A549 (cell line): Measurements from ENCODE around the gene SCUBE3. TPM values are rescaled to one million over a fixed set of nuclear protein-coding genes. Genes with fewer than 3 reads are reported as not detected.

Experiments used
- ATAC-seq, 2 experiments: fragments of 200-7000 bp in 1 of 2; fragments of >200 bp in 1 of 2; cut with Nextera tagmentation in 1 of 2; cut with Tn5 transposase in 1 of 2; 3 replicates each; pipeline versions ENCODE4 v1.8.0 to v1.9.1; 2018 to 2020; ENCODE audit warnings: mild to moderate bottlenecking in 1 of 2, moderate library complexity in 1 of 2
- CTCF ChIA-PET: fragments of 300-600 bp; sonication (Branson Sonifier 250); formaldehyde crosslinking; extraction: SDS; loops from one replicate; lab custom pipeline; 2021; ENCODE audit warnings: antibody characterized with exemption, inconsistent platforms; lab: Yijun Ruan, JAX
- POLR2A ChIA-PET: fragments of 350-600 bp; formaldehyde crosslinking; extraction: SDS; loops from one replicate; lab custom pipeline; 2021; ENCODE audit warnings: antibody characterized with exemption, inconsistent platforms; lab: Yijun Ruan, JAX
- DNase-seq, 2 experiments: peaks; one replicate each; pipeline versions ENCODE4 v3.0.0 to v3.0.0-alpha.2; 2011 to 2016; ENCODE audit warnings: low read depth in 1 of 2, low spot score in 1 of 2
- FAIRE-seq: peaks from 2 replicates; lab custom pipeline; 2011; peaks lifted over from hg19 to GRCh38; lab: Jason Lieb, UNC
- H3K27ac ChIP-seq, 2 experiments: fragments of >200 bp; sonication (Bioruptor Twin); formaldehyde crosslinking; 3 replicates each; pipeline ENCODE4 v1.5.1; 2016 to 2017
- H3K4me1 ChIP-seq: fragments of >200 bp; sonication (Bioruptor Twin); formaldehyde crosslinking; 3 replicates; pipeline ENCODE4 v1.6.1; 2016
- H3K4me2 ChIP-seq: fragments of >200 bp; sonication (Bioruptor Twin); formaldehyde crosslinking; 3 replicates; pipeline ENCODE4 v1.6.1; 2016
- H3K4me3 ChIP-seq: fragments of >200 bp; sonication (Bioruptor Twin); formaldehyde crosslinking; 3 replicates; pipeline ENCODE4 v1.5.1; 2016
- H3K9me3 ChIP-seq: fragments of >200 bp; sonication (Bioruptor Twin); formaldehyde crosslinking; 3 replicates; pipeline ENCODE4 v1.6.1; 2016
- CBX2 ChIP-seq: fragments of 200-600 bp; sonication (generic); IDR thresholded peaks from 2 replicates; pipeline ENCODE4 v1.6.1; 2016; ENCODE audit warnings: low read depth, mild to moderate bottlenecking, borderline replicate concordance
- EHF ChIP-seq: fragments of 250-450 bp; sonication (Bioruptor Pico); IDR thresholded peaks from 2 replicates; pipeline ENCODE4 v1.5.0; 2020; ENCODE audit warnings: mild to moderate bottlenecking
- EP300 ChIP-seq, 2 experiments: fragments of >200 bp; sonication (Bioruptor Twin); formaldehyde crosslinking; IDR thresholded peaks; 2 replicates in 1 of 2; 3 replicates in 1 of 2; pipeline ENCODE4 v1.6.1; 2016 to 2017
- HDAC2 ChIP-seq: fragments of 200-600 bp; sonication (generic); IDR thresholded peaks from 2 replicates; pipeline ENCODE4 v1.6.1; 2016
- HEYL ChIP-seq: fragments of 250-450 bp; sonication (Bioruptor Pico); IDR thresholded peaks from 2 replicates; pipeline ENCODE4 v1.8.0; 2021; ENCODE audit warnings: mild to moderate bottlenecking, moderate library complexity
- HOXA7 ChIP-seq: fragments of 250-450 bp; sonication (Bioruptor Pico); IDR thresholded peaks from 2 replicates; pipeline ENCODE4 v1.5.0; 2020; ENCODE audit warnings: mild to moderate bottlenecking, moderate library complexity
- HOXB13 ChIP-seq: fragments of 250-450 bp; sonication (Bioruptor Pico); IDR thresholded peaks from 2 replicates; pipeline ENCODE4 v1.5.0; 2020; ENCODE audit warnings: low read depth, mild to moderate bottlenecking, moderate library complexity
- JUNB ChIP-seq: fragments of >200 bp; sonication (Bioruptor Twin); formaldehyde crosslinking; IDR thresholded peaks from 2 replicates; pipeline ENCODE4 v1.6.1; 2016
- KDM1A ChIP-seq: fragments of 200-600 bp; sonication (generic); IDR thresholded peaks from 2 replicates; pipeline ENCODE4 v1.6.1; 2016; ENCODE audit warnings: low read depth, mild to moderate bottlenecking
- KDM5A ChIP-seq: fragments of 200-600 bp; sonication (generic); IDR thresholded peaks from 2 replicates; pipeline ENCODE4 v1.6.1; 2016; ENCODE audit warnings: antibody characterized with exemption, mild to moderate bottlenecking
- MAZ ChIP-seq: fragments of 150-350 bp; IDR thresholded peaks from 2 replicates; pipeline ENCODE4 v1.6.1; 2014; ENCODE audit warnings: antibody characterized with exemption, low read depth, low read length, borderline replicate concordance
- NR3C1 ChIP-seq: fragments of >200 bp; sonication (Bioruptor Twin); formaldehyde crosslinking; IDR thresholded peaks from 3 replicates; pipeline ENCODE4 v1.6.1; 2017
- POLR2A ChIP-seq: IDR thresholded peaks from 2 replicates; pipeline ENCODE4 v1.6.1; 2012; ENCODE audit warnings: mild to moderate bottlenecking, low read length
- RARB ChIP-seq: fragments of 250-450 bp; sonication (Bioruptor Pico); IDR thresholded peaks from 2 replicates; pipeline ENCODE4 v1.8.0; 2021; ENCODE audit warnings: mild to moderate bottlenecking, moderate library complexity
- RNF2 ChIP-seq: fragments of 200-600 bp; sonication (generic); IDR thresholded peaks from 2 replicates; pipeline ENCODE4 v1.6.1; 2016; ENCODE audit warnings: low read depth, mild to moderate bottlenecking, antibody characterized with exemption, moderate library complexity, borderline replicate concordance
- SREBF2 ChIP-seq: fragments of 450-650 bp; IDR thresholded peaks from 2 replicates; pipeline ENCODE4 v1.6.1; 2014; ENCODE audit warnings: mild to moderate bottlenecking, moderate library complexity
- ZFP36 ChIP-seq: fragments of 450-650 bp; IDR thresholded peaks from 2 replicates; pipeline ENCODE4 v1.6.1; 2014; ENCODE audit warnings: borderline replicate concordance; ENCODE audit not compliant: partially characterized antibody
- WGBS: methylation state at CpG from one replicate; pipeline ENCODE4 v1.1.6; 2017; ENCODE audit errors: missing lambda C conversion rate; 5-methylcytosine and 5-hydroxymethylcytosine counted together
- polyA plus RNA-seq, 4 experiments: library from polyadenylated mRNA; depleted of rRNA in 3 of 4; stranded (reverse); fragments of >200 nt; fragmentation: RNase III in 1 of 4; extraction: RNeasy Plus Mini Kit Qiagen cat#74134 plus additional on column Dnase treatment in 1 of 4; gene quantifications; 2 replicates in 3 of 4; 3 replicates in 1 of 4; pipeline ENCODE4 v1.2.3, GENCODE V29; 2011 to 2017
- TF ChIP-seq, protein P1 (sequence below): fragments of >200 bp; sonication (Bioruptor Twin); formaldehyde crosslinking; IDR thresholded peaks from 3 replicates; pipeline ENCODE4 v1.6.1; 2016
- TF ChIP-seq, protein P2 (sequence below): fragments of 200-600 bp; sonication (generic); IDR thresholded peaks from 2 replicates; pipeline ENCODE4 v1.6.1; 2016; ENCODE audit warnings: antibody characterized with exemption, mild to moderate bottlenecking, moderate library complexity
- TF ChIP-seq, protein P3 (sequence below): IDR thresholded peaks from 2 replicates; pipeline ENCODE4 v1.6.1; 2012
- TF ChIP-seq, protein P4 (sequence below): fragments of 250-450 bp; sonication (Bioruptor Pico); IDR thresholded peaks from 2 replicates; pipeline ENCODE4 v1.5.0; 2021; ENCODE audit warnings: mild to moderate bottlenecking, moderate library complexity, borderline replicate concordance
- TF ChIP-seq, protein P5 (sequence below): fragments of >200 bp; sonication (Bioruptor Twin); formaldehyde crosslinking; IDR thresholded peaks from 3 replicates; pipeline ENCODE4 v1.5.1; 2016
- TF ChIP-seq, protein P6 (sequence below): IDR thresholded peaks from 2 replicates; pipeline ENCODE4 v1.6.1; 2012
- TF ChIP-seq, protein P7 (sequence below): fragments of 150-350 bp; IDR thresholded peaks from 2 replicates; pipeline ENCODE4 v1.6.1; 2014; ENCODE audit warnings: low read depth, mild to moderate bottlenecking, low read length

SCUBE3 gene
- polyA plus RNA-seq, 2 of the 4 experiments (the other 2 are of a cell fraction), result 0.06 to 0.13 TPM

DNA sequence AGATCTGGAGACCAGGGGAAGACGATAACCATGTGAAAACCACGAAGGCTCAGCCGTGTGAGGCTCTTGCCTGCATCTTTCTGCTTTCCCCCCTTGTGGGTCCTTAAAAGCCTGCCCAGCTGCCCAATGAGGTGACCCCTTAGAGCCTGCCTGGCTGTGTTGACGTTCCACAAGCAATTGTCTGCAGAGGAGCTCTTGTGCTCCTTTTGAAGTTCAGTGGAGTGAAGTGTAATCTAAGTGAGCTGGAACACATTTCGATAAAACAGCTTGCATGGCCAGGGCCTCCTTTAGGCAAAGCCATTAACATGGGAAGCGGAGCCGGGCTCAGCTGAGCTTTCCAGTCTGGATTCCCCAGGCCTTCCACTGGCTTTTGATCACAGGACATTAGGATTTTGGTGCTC lies 45.3 kb upstream of the SCUBE3 start (continued):
- TF ChIP-seq, protein P1, sequence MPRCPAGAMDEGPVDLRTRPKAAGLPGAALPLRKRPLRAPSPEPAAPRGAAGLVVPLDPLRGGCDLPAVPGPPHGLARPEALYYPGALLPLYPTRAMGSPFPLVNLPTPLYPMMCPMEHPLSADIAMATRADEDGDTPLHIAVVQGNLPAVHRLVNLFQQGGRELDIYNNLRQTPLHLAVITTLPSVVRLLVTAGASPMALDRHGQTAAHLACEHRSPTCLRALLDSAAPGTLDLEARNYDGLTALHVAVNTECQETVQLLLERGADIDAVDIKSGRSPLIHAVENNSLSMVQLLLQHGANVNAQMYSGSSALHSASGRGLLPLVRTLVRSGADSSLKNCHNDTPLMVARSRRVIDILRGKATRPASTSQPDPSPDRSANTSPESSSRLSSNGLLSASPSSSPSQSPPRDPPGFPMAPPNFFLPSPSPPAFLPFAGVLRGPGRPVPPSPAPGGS, result no peak
- TF ChIP-seq ZFP36 (no peak), JUNB (no peak)

DNA sequence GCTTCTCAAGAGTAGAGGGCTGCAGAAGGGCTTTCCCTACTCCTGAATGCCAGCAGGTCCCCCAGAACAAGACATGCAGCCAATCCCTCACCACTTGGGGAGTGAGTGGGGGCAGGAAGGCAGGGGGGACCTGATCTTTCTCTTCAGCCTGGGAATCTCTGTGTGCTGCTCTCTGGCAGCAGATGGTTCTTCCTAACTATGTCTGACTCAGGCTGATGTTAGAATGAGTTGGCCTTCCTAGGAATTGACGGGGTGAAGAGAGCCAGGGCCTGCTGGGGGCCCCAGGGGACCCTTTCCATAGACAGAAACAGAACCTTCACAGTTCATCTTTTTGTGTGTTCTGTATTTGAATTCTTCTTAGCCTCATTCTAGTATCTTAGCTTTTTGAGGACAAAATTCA lies 43.6 kb upstream of the SCUBE3 start:
- Histone ChIP-seq H3K4me2 (no peak overlapping the region), H3K4me3 (no peak overlapping the region), H3K4me1 (peaks cover 19% of the 10 kb centered on the region), H3K27ac (no peak overlapping the region), H3K9me3 (no peaks in the 10 kb centered on the region)
- ATAC-seq, result no peak
- 46% methylated on average over 1 of the region's 1 CpG for WGBS
- no peak for FAIRE-seq
- ChIA-PET CTCF (no interaction called here), POLR2A (no interaction called here)
- TF ChIP-seq RARB (CRISPR knock-in tag), result no peak
- no peak for TF ChIP-seq HDAC2
- TF ChIP-seq, protein P2, sequence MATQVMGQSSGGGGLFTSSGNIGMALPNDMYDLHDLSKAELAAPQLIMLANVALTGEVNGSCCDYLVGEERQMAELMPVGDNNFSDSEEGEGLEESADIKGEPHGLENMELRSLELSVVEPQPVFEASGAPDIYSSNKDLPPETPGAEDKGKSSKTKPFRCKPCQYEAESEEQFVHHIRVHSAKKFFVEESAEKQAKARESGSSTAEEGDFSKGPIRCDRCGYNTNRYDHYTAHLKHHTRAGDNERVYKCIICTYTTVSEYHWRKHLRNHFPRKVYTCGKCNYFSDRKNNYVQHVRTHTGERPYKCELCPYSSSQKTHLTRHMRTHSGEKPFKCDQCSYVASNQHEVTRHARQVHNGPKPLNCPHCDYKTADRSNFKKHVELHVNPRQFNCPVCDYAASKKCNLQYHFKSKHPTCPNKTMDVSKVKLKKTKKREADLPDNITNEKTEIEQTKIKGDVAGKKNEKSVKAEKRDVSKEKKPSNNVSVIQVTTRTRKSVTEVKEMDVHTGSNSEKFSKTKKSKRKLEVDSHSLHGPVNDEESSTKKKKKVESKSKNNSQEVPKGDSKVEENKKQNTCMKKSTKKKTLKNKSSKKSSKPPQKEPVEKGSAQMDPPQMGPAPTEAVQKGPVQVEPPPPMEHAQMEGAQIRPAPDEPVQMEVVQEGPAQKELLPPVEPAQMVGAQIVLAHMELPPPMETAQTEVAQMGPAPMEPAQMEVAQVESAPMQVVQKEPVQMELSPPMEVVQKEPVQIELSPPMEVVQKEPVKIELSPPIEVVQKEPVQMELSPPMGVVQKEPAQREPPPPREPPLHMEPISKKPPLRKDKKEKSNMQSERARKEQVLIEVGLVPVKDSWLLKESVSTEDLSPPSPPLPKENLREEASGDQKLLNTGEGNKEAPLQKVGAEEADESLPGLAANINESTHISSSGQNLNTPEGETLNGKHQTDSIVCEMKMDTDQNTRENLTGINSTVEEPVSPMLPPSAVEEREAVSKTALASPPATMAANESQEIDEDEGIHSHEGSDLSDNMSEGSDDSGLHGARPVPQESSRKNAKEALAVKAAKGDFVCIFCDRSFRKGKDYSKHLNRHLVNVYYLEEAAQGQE, result no peak
- TF ChIP-seq EP300 (IDR thresholded peaks at IDR 0.05), result no peak
- TF ChIP-seq, protein P3, sequence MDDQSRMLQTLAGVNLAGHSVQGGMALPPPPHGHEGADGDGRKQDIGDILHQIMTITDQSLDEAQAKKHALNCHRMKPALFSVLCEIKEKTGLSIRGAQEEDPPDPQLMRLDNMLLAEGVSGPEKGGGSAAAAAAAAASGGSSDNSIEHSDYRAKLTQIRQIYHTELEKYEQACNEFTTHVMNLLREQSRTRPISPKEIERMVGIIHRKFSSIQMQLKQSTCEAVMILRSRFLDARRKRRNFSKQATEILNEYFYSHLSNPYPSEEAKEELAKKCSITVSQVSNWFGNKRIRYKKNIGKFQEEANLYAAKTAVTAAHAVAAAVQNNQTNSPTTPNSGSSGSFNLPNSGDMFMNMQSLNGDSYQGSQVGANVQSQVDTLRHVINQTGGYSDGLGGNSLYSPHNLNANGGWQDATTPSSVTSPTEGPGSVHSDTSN, result no peak
- TF ChIP-seq NR3C1, result no peak
- TF ChIP-seq HOXA7 (CRISPR knock-in tag), result no peak
- TF ChIP-seq SREBF2, result no peak
- no peak for TF ChIP-seq RNF2
- TF ChIP-seq, protein P4, sequence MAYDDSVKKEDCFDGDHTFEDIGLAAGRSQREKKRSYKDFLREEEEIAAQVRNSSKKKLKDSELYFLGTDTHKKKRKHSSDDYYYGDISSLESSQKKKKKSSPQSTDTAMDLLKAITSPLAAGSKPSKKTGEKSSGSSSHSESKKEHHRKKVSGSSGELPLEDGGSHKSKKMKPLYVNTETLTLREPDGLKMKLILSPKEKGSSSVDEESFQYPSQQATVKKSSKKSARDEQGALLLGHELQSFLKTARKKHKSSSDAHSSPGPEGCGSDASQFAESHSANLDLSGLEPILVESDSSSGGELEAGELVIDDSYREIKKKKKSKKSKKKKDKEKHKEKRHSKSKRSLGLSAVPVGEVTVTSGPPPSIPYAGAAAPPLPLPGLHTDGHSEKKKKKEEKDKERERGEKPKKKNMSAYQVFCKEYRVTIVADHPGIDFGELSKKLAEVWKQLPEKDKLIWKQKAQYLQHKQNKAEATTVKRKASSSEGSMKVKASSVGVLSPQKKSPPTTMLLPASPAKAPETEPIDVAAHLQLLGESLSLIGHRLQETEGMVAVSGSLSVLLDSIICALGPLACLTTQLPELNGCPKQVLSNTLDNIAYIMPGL, result no peak
- DNase-seq, result no peak

DNA sequence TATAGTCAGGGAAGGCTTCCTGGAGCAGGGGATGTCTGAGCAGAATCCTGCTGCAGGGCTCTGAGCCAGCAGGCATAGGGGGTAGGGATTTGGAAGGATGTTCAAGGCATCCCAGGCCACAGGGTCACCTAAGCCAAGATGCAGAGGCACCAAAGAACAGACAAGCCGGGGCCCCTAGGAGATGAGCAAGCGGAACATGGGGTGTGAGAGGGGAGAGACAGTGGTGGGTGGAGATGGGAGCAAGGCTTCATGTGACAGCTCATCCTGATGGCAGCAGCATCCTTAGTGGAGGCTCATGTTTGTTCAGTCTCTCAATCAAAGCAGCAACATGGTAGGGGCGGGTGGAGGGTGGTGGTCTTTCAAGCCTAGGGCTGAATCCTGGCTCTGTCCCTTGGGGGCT lies 42.9 kb upstream of the SCUBE3 start:
- Histone ChIP-seq H3K4me1 (peaks cover 12% of the 10 kb centered on the region), H3K4me2 (no peak overlapping the region), H3K4me3 (no peak overlapping the region), H3K9me3 (no peaks in the 10 kb centered on the region), H3K27ac (no peak overlapping the region)
- DNase-seq, result no peak
- POLR2A ChIA-PET, result no interaction called here
- ATAC-seq, result no peak
- no peak for FAIRE-seq
- TF ChIP-seq RARB (CRISPR knock-in tag) (no peak), EHF (CRISPR knock-in tag) (no peak), MAZ (no peak), POLR2A (no peak), EP300 (IDR thresholded peaks at IDR 0.05) (no peak), HEYL (CRISPR knock-in tag) (no peak), RNF2 (no peak), HDAC2 (no peak), KDM5A (no peak), KDM1A (no peak), CBX2 (no peak), SREBF2 (no peak), HOXB13 (CRISPR knock-in tag) (no peak)
- TF ChIP-seq, protein P5, sequence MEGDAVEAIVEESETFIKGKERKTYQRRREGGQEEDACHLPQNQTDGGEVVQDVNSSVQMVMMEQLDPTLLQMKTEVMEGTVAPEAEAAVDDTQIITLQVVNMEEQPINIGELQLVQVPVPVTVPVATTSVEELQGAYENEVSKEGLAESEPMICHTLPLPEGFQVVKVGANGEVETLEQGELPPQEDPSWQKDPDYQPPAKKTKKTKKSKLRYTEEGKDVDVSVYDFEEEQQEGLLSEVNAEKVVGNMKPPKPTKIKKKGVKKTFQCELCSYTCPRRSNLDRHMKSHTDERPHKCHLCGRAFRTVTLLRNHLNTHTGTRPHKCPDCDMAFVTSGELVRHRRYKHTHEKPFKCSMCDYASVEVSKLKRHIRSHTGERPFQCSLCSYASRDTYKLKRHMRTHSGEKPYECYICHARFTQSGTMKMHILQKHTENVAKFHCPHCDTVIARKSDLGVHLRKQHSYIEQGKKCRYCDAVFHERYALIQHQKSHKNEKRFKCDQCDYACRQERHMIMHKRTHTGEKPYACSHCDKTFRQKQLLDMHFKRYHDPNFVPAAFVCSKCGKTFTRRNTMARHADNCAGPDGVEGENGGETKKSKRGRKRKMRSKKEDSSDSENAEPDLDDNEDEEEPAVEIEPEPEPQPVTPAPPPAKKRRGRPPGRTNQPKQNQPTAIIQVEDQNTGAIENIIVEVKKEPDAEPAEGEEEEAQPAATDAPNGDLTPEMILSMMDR, result no peak
- TF ChIP-seq, protein P6, sequence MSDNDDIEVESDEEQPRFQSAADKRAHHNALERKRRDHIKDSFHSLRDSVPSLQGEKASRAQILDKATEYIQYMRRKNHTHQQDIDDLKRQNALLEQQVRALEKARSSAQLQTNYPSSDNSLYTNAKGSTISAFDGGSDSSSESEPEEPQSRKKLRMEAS, result no peak
- TF ChIP-seq, protein P7, sequence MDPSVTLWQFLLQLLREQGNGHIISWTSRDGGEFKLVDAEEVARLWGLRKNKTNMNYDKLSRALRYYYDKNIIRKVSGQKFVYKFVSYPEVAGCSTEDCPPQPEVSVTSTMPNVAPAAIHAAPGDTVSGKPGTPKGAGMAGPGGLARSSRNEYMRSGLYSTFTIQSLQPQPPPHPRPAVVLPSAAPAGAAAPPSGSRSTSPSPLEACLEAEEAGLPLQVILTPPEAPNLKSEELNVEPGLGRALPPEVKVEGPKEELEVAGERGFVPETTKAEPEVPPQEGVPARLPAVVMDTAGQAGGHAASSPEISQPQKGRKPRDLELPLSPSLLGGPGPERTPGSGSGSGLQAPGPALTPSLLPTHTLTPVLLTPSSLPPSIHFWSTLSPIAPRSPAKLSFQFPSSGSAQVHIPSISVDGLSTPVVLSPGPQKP, result no peak
- CTCF ChIA-PET, result interaction anchor here (0.6 to 1.9 kb wide), 3 partner anchors 8 to 443 kb away, joined by 3 to 8 read pairs (median 3); no protein-coding TSS in a partner anchor
- 80% methylated on average over 3 of the region's 3 CpGs for WGBS
